DMS153 treated with DMSO at 0.1 percent for 48 hours (cell line): Measurements from ENCODE around the gene VWA3B.

ENCODE experiments used
- DNase-seq: peaks from one replicate; lab custom pipeline; 2025; ENCODE audit not compliant: unreplicated experiment; lab: John Stamatoyannopoulos, UW

The VWA3B gene

DNA sequence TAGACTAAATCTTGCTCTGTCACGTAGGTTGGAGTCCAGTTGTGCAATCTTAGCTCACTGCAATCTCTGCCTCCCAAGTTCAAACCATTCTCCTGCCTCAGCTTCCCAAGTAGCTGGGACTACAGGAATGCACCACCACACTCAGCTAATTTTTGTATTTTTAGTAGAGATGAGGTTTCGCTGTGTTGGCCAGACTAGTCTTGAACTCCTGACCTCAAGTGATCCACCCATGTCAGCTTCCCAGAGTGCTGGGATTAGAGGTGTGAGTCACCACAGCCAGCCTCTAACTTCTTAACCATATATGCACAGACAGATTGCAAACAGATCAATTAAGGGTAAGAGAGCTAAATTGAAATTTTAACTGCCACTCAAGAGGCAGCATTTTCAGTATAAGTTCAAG, 237.2 kb downstream of the VWA3B start:
- no peak for DNase-seq

DNA sequence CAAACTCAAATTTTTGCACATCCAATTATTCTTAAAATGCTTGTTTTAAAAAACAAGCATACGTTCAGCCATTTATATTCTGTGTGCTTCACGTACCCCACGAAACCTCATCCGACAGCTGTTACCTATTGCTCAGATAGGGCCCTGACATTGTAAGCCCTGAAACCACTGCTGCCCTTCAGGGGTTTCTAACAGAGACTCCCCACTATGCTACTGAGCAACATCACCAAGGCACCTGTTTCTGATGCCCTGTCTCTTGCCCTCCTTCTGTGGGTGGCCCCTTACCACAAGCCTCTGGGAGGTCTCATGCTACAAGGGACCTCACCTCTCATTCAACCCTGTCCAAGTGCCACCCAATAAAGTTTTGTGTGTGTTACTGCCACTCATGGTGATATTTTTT, 240.8 kb downstream of the VWA3B start:
- DNase-seq, result no peak

DNA sequence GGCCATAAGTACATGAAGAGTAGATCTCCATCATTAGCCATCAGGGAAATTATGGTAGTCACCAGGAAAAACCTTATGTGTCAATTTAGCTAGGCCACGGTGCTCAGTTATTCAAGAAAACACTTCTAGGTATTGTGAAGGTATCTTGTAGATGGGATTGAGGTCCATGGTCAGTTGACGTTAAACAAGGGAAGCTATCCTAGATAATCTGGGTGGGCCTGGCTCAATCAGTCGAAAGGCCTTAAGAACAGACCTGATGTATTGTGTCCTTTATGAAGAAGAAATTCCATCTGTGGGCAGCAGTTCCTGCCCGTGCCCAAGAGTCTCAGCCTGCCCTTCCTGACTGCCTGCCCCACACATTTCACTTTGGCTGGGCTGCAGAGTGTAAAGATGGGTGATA, 242.6 kb downstream of the VWA3B start:
- no peak for DNase-seq

DNA sequence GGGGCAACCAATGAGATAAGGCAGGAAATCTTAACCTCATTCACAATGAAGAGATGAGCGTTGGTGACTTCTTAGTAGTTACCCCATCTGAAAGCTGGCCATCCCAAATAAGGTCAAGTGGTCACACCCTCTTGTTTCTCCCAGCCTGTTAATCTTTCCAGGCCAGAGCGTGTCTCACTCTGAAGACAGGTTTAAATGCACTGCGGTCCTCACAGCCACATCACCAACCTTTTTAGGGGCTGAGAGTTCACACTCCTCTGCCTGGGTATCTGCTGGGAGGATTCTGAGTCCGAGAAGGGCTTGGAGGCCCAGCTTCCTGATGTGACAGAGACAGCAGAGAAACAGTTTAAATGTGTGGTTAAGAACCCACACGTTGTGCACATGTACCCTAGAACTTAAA, 246.0 kb downstream of the VWA3B start:
- DNase-seq, result no peak

DNA sequence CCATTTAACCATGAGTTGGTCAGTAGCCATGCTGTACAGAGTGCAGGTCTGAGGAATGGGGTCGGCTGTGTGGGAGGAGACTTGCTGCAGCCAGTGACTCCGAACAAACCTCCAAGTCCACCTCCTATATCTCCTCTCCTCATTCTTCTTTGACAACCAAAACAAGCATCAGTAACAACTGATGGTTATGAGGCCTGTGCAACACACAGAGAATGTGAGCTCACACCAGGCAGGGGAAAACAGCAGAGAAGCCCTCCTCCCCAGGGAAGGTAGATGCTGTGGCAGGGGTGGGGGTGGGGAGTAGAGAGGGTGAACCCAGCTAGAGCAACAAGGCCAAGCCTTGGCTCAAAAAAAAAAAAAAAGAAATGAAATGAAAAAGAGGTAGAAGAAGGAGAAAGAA, 247.0 kb downstream of the VWA3B start:
- DNase-seq, result no peak

DNA sequence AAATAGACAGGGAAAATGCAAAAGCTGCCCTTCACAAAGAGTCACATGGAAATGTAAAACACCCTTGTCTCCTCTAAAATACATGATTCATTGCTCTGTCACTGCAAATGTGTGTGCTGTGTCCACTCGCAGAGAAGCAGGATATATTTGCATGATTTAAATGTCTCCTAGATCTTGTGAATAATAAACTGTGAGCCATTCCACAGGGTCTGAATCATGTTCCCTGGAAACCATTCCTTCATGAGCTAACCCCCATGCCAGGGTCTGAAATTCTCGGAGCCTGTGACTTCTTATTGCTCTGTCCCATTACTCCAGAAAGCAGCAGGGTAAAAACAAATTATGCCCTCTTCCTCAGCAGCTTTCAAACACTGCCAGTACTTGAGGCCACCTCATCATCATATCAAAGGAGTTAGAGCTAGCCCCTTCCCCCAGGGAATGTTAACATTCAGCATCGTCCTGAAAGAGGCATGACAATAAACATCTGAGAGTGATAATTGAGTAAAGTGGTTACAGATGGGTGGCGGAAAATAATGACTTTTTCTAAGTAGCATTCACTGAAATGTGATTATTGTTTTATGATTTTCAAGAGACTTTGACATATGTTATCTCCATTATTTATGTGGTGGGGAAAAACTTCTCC, 247.6 kb downstream of the VWA3B start:
- peak; percentile 44 for DNase-seq

DNA sequence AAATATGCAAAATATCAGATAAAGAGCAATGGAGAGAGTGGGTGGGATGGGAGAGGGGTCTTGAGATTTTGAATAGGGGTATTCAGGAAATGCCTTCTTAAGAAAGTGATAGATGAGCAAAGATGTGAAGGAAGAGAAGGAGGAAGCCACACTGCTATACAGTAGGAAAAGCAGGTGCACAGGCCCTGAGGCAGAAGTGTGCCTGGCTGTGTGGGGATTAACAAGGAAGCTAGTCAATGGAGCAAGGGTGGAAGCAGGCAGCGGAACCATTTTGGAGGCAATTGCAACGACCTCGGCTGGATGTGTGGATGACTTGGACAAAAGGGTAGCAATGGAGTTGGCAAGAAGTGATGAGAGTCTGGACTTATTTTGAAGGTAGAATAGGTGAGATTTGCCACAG, 248.3 kb downstream of the VWA3B start:
- no peak for DNase-seq

DNA sequence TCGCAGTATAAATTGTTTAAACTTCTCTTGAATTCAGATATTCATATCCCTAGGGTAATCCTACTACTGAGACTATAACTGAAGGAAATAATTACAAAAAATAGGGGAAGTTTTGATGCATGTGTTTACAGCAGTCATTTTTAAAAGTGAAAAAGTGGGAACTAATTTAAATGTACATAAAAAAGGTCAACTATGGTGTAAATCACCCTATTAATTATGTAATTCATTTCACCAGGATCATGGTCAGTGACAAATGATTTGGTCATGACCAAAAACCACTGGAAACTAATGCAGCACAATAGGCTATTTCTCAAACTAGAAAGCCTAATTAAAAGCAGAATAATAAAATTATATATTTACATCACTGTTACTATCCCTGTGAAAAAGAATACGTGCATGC, 254.3 kb downstream of the VWA3B start:
- no peak for DNase-seq

DNA sequence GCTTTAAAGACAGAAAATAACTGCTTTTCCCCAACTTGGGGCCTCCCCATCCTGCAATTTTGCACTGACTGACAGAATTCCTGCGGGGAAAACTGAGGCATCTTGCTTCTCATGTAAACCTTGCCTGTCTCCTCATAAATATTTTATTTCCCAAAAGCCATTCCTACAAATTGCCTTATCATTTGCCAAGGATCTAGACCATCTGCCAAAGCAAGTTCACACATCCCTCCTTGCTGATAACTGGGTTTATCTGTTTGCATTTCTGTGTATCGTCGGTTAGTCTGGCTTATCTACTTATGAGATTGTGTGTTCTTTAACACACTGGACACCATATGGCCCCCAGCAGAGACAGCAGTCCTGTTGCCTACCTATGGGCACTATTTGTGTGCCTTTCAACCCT, 256.3 kb downstream of the VWA3B start:
- DNase-seq, result no peak

DNA sequence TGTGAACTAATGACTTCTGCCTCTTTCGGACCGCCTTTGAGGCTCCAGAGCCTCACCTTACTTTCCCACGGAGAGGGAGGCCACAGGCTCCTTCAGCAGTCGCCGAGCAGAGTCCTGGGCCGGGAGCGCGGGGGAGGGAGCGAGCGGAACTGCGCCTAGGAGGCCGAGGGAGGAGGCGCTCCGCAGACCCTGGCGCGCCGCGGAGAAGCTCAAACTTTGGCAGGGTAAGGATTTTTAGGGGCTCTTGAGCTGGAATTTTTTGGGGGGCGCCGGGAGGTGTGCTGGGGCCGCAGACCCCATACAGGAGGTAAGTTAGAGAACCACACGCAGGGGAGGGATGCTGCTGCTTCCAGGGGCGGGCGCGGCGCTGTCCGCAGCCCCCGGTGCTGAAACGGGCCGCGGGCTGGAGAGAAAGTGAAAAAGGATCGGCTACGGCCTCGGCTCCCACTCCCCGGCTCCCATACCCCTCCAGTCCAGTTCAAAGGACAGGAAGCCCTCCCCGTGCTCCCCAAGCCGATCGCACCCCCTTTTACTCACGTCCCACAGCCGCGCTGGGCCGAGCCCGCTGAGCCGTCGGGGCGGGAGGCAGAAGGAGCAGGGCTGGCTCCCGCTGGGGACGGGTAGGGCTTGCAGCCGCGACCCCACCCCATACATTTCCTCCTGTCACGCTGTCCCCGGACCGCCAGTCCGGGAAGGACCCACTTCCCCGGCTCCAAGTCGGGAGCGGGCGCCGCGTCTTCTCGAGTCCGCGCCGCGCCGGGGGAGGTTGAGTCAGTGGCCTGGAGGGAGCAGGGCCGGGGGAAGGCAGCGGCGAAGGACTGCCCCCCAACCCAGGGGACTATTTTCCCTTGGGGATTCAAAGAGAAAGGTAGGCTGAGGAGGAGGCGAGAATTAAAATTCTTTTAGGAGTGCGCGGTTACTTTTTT, 259.6 kb downstream of the VWA3B start, which contains the start of gene CNGA3:
Gene CNGA3 (plus strand): TSS at position 146 of the 926 bp plus-strand sequence. CDS start 23,520 bp downstream, outside the sequence.
- no peak for DNase-seq

DNA sequence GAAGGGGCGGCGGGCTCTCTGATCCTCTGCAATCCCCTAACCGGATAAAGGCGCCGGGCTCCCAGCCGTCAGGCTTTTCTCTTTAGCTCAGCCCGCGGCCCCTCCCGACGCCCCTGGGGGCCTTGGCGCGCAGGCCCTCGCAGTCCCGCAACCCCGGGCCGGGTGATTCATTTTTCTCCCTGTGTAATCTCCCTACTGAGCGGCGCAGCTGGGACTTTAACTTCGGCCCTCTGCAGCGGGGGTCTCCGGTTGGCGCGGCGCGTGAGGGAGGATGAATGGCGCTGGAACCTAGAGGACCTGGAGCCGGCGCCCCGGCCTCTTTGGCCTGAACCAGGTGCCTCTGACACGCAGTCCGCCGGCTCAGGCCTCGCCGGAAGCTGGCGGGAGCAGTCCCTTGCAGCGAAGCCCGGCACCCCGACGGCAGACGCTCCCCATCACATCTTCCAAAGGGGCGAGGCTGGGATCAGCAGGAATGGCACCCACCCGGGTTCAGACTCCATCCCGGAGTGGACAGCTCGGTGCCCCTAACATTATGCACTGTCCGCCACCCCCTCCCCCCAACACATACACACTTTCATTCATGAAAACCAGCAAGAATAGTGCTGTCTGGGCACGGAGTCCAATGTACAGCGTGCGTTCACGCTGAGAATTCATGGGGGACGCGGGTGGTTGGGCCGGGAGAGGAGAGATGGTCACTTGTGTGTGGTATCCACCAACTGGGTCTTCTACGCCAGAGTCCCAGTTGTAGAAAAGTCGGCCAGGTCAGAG, 260.5 kb downstream of the VWA3B start:
- no peak for DNase-seq

DNA sequence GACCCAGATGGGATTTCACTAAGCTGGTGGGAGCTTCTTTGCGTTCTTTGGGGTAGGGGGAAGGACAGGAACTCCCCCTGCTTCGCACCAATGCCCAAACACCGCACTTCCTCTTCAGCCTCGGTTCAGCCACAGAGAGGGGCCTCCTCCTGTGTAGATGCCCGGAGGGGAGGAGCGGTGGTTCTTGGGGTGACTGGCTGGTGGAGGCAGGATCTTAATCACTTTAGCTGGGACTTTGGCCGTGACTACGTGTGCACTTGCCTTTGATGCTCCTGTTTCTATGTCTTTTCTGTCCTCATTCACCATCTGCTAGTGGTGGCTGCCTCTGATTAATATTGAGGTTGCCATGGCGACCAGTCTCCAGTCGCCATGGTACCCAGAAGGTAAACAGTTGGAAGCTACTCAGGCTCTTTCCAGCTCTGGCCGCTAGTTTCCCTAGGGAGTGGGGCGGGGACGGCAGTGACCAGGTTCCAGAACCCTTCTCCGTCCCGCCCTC, 261.1 kb downstream of the VWA3B start:
- DNase-seq, result peak; percentile 25

DNA sequence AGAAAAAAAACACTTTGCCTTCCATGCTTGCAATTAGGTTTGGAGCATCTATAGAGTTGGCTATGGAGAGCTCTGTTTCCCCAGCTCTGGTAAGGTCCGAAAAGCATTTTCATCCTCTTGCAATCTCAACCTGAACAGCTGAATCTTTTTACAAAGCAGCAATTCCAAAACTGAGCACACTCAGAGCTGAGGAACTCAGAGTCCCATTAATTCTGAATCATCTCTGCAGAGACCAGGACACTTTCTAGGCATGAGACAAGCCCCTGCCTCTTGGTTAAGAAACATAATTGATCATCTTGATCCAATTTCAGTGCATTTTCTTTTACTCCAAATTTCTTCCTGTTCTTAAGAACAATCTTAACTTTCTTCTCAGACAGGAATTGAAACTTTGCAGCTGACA, 263.4 kb downstream of the VWA3B start:
- DNase-seq, result no peak

DNA sequence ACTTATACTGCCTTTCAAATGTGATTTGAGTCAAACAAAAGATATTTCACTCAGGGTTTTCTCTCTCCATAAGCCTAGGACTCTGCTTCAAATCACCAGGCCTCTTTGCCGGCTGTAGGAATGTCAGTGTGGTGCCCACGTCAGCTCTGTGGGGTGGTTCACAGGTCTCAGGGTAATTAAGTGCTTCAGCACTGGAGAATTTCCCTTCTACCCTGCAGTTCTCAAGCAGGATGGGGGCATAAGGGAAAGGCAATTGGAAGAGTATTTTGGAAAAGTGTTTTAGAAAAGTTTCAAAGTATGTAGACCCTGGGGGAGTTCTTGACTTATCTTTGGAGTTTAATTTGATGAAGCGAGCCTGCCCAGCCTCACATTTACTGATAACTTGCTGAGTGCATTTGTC, 268.9 kb downstream of the VWA3B start:
- no peak for DNase-seq

DNA sequence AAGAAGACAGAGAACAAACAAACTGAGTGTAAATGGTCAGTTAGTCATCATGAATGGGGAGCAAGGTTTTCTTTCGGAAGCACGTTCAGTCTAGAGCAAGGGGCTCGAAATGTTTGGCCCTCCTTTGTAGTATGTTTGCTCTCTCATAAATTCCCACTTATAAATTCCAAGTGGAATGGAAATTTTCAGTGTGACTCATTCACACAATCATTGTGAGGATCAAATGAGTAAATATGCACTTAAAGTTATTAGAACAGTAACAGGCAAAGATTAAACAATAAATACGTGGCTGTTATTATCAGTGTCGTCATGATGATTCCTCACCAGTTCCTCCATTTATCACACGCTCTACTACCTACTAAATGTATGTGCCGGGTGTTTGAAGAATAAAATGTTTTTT, 269.8 kb downstream of the VWA3B start:
- DNase-seq, result peak; percentile 37

DNA sequence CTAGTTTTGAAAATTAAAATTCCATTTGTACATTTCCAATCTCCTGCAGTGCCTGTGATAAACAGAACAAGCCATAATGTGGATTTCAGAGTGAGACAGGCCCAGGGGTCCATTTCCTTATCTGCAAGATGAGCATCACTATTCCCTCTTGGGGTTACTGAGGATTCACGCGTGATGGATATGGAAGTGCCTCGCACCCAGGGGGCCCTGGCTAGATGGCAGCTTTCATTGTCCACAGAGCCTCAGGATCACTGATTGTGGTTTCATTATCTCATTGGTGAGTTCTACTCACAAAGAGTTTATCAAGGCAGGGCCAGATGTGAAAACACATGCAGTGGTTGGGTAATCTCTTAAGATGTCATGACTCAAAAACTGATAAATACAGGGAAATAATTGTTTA, 270.9 kb downstream of the VWA3B start:
- DNase-seq, result no peak

DNA sequence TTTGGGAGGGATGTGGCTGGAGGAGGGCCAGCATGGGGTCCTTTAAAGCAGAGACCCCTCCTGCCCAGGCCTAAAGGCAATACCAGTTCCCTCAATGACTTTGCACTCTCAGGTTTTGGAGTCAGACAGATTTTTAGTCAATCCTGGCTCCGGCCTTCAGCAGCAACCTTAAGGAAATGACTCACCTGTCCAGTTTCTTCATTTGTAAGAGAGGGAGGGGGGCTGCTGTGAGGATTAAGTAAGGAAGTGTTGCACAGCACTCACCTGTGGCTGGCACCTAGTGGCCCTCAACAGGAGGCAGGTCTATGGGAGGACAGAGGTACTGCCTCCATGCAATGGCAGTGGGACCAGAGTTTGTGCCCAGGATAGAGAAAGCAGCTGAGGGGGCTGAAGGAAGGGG, 273.0 kb downstream of the VWA3B start:
- no peak for DNase-seq
